Right lobe of liver (tissue), 4 donors: ENCODE results near the gene MVB12A.

Experiments
- CTCF ChIP-seq, 4 donors: fragments of 200-600 bp in 3 of 4; fragments of 450-650 bp in 1 of 4; IDR thresholded peaks; one replicate each; pipeline versions ENCODE4 v1.5.1 to v1.8.0; 2016 to 2022; ENCODE audit warnings: antibody characterized with exemption in 4 of 4, mild to moderate bottlenecking in 2 of 4
- POLR2A ChIP-seq: fragments of 450-650 bp; IDR thresholded peaks from one replicate; pipeline ENCODE4 v1.6.1; 2017; ENCODE audit warnings: antibody characterized with exemption, mild to moderate bottlenecking
- donor health status: DM: no; HTN: no; CAD: no.
- donor health status: DM: no; HTN: no; CAD: no.
- donor health status: DM: no; HTN: yes; CAD: no.

DNA sequence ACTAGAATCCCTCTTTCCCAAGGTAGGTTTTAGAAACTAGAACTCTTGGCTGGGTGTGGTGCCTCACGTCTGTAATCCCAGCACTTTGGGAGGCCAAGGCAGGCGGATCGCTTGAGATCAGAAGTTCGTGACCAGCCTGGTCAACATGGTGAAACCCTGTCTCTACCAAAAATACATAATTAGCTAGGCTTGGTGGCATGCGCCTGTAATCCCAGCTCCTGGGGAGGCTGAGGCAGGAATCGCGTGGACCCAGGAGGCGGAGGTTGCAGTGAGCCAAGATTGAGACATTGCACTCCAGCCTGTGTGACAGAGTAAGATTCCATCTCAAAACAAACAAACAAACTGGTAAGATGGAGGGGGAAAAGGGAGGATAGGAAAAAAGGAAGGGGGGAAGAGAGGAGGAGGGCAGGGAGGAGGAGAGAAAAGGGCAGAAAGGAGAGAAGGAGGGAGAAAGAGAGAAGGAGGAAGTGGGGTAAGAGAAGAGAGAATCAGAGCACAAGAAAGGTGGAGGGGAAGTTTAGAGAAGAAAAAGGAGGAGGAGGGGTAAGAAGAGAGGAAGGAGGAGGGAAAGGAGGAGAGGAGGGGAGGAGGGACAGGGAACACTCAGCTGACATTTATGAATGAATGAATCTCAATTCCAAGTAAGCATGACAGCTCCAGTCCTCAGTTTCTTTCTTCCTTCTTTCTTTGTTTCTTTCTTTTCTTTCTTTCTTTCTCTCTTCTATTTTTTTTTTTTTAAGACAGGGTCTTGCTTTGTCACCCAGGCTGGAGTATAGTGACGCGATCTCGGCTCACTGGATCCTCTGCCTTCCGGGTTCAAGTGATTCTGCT is 47.8 kb downstream of the MVB12A start:
- TF ChIP-seq POLR2A (no peak), CTCF (IDR thresholded peaks at IDR 0.05) (no peak)
